HG03064 (cell line): ENCODE data around the gene UPP2.

Experiments
- ATAC-seq: cut with Tn5 transposase; IDR thresholded peaks from one replicate; pipeline ENCODE4 v1.9.1; 2021; ENCODE audit warnings: low read depth; ENCODE audit not compliant: unreplicated experiment

Gene UPP2

GRCh38 chr2:158135096-158135495 is 33.4 kb downstream of the UPP2 start:
- no peak for ATAC-seq

- no peak for ATAC-seq
These were observed 36.6 kb downstream of the UPP2 start for GRCh38 chr2:158138255-158138654.

- no peak for ATAC-seq
These were observed 38.5 kb downstream of the UPP2 start for GRCh38 chr2:158140201-158140600.

- no peak for ATAC-seq
These were observed 40.5 kb downstream of the UPP2 start for GRCh38 chr2:158142165-158142564.

- ATAC-seq, result no peak
These were observed 41.1 kb downstream of the UPP2 start for GRCh38 chr2:158142568-158143332.

GRCh38 chr2:158143703-158144360 is 42.2 kb downstream of the UPP2 start:
- no peak for ATAC-seq

GRCh38 chr2:158144914-158145625 is 43.4 kb downstream of the UPP2 start:
- no peak for ATAC-seq

GRCh38 chr2:158153270-158154015 is 51.8 kb downstream of the UPP2 start:
- no peak for ATAC-seq

GRCh38 chr2:158154596-158154995 is 52.9 kb downstream of the UPP2 start:
- no peak for ATAC-seq

GRCh38 chr2:158172719-158173118 is 71.0 kb downstream of the UPP2 start:
- ATAC-seq, result no peak

- ATAC-seq, result no peak
These were observed 72.8 kb downstream of the UPP2 start for GRCh38 chr2:158174495-158174894.

- no peak for ATAC-seq
These were observed 73.3 kb downstream of the UPP2 start for GRCh38 chr2:158174956-158175355.

GRCh38 chr2:158178646-158179045 is 77.0 kb downstream of the UPP2 start:
- ATAC-seq, result no peak

GRCh38 chr2:158179660-158180059 is 78.0 kb downstream of the UPP2 start:
- ATAC-seq, result no peak

GRCh38 chr2:158181171-158181570 is 79.5 kb downstream of the UPP2 start:
- ATAC-seq, result no peak

- ATAC-seq, result no peak
These were observed 81.1 kb downstream of the UPP2 start for GRCh38 chr2:158182676-158183295.

- no peak for ATAC-seq
These were observed 82.3 kb downstream of the UPP2 start for GRCh38 chr2:158184001-158184400.

- ATAC-seq, result no peak
These were observed 83.1 kb downstream of the UPP2 start for GRCh38 chr2:158184556-158185343.
